Right lobe of liver (tissue), 6 donors: Measurements from ENCODE around the gene COL25A1. TPM values are rescaled to one million over a fixed set of nuclear protein-coding genes. Genes with fewer than 3 reads are reported as not detected.
"Not testable (repeated sequence)": the region's sequence is repeated elsewhere in the genome, so short reads cannot be mapped to it uniquely, and the experiment has no call there.

Experiments
- ATAC-seq, 4 donors: fragments of 200-7000 bp; cut with Tn5 transposase; one replicate each; pipeline ENCODE4 v1.9.1; 2020; ENCODE audit warnings: mild to moderate bottlenecking in 4 of 4, moderate library complexity in 4 of 4
- DNase-seq, 3 donors: peaks; one replicate each; pipeline ENCODE4 v3.0.0-alpha.2; 2020
- H3K27ac ChIP-seq, 3 donors: fragments of 200-600 bp; one replicate each; pipeline ENCODE4 v1.8.0; 2022
- H3K27me3 ChIP-seq, 2 donors: fragments of 200-600 bp; one replicate each; pipeline ENCODE4 v1.8.0; 2022
- H3K36me3 ChIP-seq, 4 donors: fragments of 200-600 bp; sonication (generic) in 1 of 4; one replicate each; pipeline versions ENCODE4 v1.5.1 to v1.8.0; 2017 to 2022; ENCODE audit warnings: control low read depth in 1 of 4
- H3K4me1 ChIP-seq, 4 donors: fragments of 200-600 bp; sonication (generic) in 1 of 4; one replicate each; pipeline versions ENCODE4 v1.5.1 to v1.8.0; 2017 to 2022; ENCODE audit warnings: control low read depth in 1 of 4
- H3K4me3 ChIP-seq, 3 donors: fragments of 200-600 bp; one replicate each; pipeline ENCODE4 v1.8.0; 2022
- H3K9me3 ChIP-seq, 4 donors: fragments of 200-600 bp; sonication (generic) in 1 of 4; one replicate each; pipeline versions ENCODE4 v1.5.1 to v1.8.0; 2017 to 2022; ENCODE audit warnings: control low read depth in 1 of 4
- CTCF ChIP-seq, 4 donors: fragments of 200-600 bp in 3 of 4; fragments of 450-650 bp in 1 of 4; IDR thresholded peaks; one replicate each; pipeline versions ENCODE4 v1.5.1 to v1.8.0; 2016 to 2022; ENCODE audit warnings: antibody characterized with exemption in 4 of 4, mild to moderate bottlenecking in 2 of 4
- POLR2A ChIP-seq: fragments of 450-650 bp; IDR thresholded peaks from one replicate; pipeline ENCODE4 v1.6.1; 2017; ENCODE audit warnings: antibody characterized with exemption, mild to moderate bottlenecking
- WGBS: methylation state at CpG from one replicate; pipeline ENCODE4 v1.1.6; 2018; ENCODE audit warnings: low coverage, low lambda C conversion rate; ENCODE audit not compliant: insufficient coverage; ENCODE audit errors: missing lambda C conversion rate; 5-methylcytosine and 5-hydroxymethylcytosine counted together
- intact Hi-C, 2 donors: fragments of 100-400 bp; cut with DNase I; formaldehyde crosslinking; loops; one replicate each; pipeline versions ENCODE4 v1.11.2 to v1.14.1; 2022
- total RNA-seq, 6 experiments: library from RNA; depleted of rRNA in 2 of 6; stranded (reverse); fragments of >200 nt in 2 of 6; fragmentation: NEBNext Ultra II Directional in 3 of 6; extraction: Animal tissue kit (Norgen Biotek cat#: 25700) in 3 of 6; gene quantifications; one replicate each; pipeline versions ENCODE4 v1.1.0 to v1.2.4, GENCODE V29; 2016 to 2023
- donor health status: DM: no; HTN: yes; CAD: no.
- donor health status: DM: no; HTN: no; CAD: no.
- donor health status: DM: no; HTN: no; CAD: no.
- donor health status: DM: no; HTN: yes; CAD: no.
- donor health status: DM: no; HTN: yes; CAD: no.

Gene COL25A1
- total RNA-seq, 6 experiments from 2014 or later = 0.06 to 4.8 (median 1.3) TPM

- WGBS = 21% methylated on average over 5 of the region's 5 CpGs
- ATAC-seq (peak in 1 of 4 donors; percentile 25), DNase-seq (no peak)
- Histone ChIP-seq H3K36me3 (no peaks in the 10 kb centered on the region), H3K4me3 (no peak overlapping the region), H3K9me3 (no peaks in the 10 kb centered on the region), H3K27ac (no peak overlapping the region), H3K4me1 (no peaks in the 10 kb centered on the region), H3K27me3 (no peaks in the 10 kb centered on the region)
- intact Hi-C loops = no loop called here
- TF ChIP-seq CTCF (IDR thresholded peaks at IDR 0.05) (no peak), POLR2A (no peak)
These were observed 275.4 kb downstream of the COL25A1 start for GRCh38 chr4:109027016-109027500.

- no peaks in the 10 kb centered on the region for H3K27me3 ChIP-seq
- TF ChIP-seq CTCF (IDR thresholded peaks at IDR 0.05) (no peak), POLR2A (no peak)
- ATAC-seq = no peak
- DNase-seq = no peak
- H3K36me3 ChIP-seq = no peaks in the 10 kb centered on the region
- H3K27ac ChIP-seq = no peak overlapping the region
- H3K4me1 ChIP-seq = no peaks in the 10 kb centered on the region
- no peak overlapping the region for H3K4me3 ChIP-seq
- intact Hi-C loops = no loop called here
- WGBS = 49% methylated on average over 4 of the region's 4 CpGs
- no peaks in the 10 kb centered on the region for H3K9me3 ChIP-seq
These were observed 275.9 kb downstream of the COL25A1 start for GRCh38 chr4:109026588-109026987.

GRCh38 chr4:109025471-109026076, 276.9 kb downstream of the COL25A1 start:
- Histone ChIP-seq H3K36me3 (no peaks in the 10 kb centered on the region), H3K9me3 (no peaks in the 10 kb centered on the region), H3K4me1 (no peaks in the 10 kb centered on the region), H3K27ac (no peak overlapping the region), H3K4me3 (no peak overlapping the region), H3K27me3 (no peaks in the 10 kb centered on the region)
- no peak for ATAC-seq
- 21% methylated on average over 3 of the region's 3 CpGs for WGBS
- TF ChIP-seq POLR2A = no peak
- DNase-seq = no peak
- intact Hi-C loops = no loop called here

DNA sequence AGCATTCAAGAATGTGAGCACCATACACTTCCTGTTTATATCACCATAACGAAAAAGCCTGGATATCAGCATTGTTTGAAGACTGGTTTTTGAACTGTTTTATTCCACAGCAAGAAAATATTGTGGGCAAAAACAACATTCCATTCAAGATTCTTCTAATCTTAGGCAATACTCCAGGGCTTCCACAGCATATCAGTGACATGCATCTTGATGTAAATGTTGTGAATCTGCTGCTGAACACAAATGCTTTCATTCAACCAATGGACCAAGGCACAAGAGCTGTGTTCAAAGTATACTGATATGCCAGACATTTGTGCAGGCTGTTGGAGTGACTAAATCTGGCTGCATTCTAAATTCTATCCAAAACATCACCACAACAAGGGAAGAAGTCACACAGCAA, 279.5 kb downstream of the COL25A1 start:
- no peak overlapping the region for H3K27ac ChIP-seq
- H3K27me3 ChIP-seq = no peaks in the 10 kb centered on the region
- no peak overlapping the region for H3K4me3 ChIP-seq
- TF ChIP-seq CTCF (IDR thresholded peaks at IDR 0.05) = no peak
- TF ChIP-seq POLR2A = no peak
- H3K4me1 ChIP-seq = no peaks in the 10 kb centered on the region
- ATAC-seq (no peak), DNase-seq (no peak)
- intact Hi-C loops = no loop called here
- 44% methylated on average over 1 of the region's 1 CpG for WGBS
- H3K9me3 ChIP-seq = no peaks in the 10 kb centered on the region
- no peaks in the 10 kb centered on the region for H3K36me3 ChIP-seq

DNA sequence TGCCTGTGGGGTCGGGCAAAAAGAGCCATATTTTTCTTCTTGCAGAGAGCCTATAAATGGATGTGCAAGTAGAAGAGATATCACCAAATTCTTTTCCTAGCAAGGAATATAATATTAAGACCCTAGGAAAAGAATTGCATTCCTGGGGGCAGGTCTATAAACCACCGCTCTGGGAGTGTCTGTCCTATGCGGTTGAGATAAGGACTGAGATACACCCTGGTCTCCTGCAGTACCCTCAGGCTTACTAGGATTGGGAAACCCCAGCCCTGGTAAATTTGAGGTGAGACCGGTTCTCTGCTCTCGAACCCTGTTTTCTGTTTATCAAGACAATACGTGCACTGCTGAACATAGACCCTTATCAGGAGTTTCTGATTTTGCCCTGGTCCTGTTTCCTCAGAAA, 280.8 kb downstream of the COL25A1 start:
- H3K4me1 ChIP-seq, H3K9me3 ChIP-seq, H3K27ac ChIP-seq, DNase-seq, ATAC-seq, H3K36me3 ChIP-seq, H3K4me3 ChIP-seq, H3K27me3 ChIP-seq, intact Hi-C loops: not testable (repeated sequence)
- 75% methylated on average over 4 of the region's 6 CpGs for WGBS
